AG04450 (cell line): ENCODE results near the gene PITX2. TPM values are rescaled to one million over a fixed set of nuclear protein-coding genes. Genes with fewer than 3 reads are reported as not detected.
A peak's percentile ranks its signal among the peaks of the same experiment; 100 is the strongest.

Source experiments
- CTCF ChIA-PET: fragments of 300-600, 350-600 bp; formaldehyde crosslinking; extraction: SDS; loops from one replicate; lab custom pipeline; 2022; ENCODE audit warnings: antibody characterized with exemption, inconsistent platforms; lab: Charles Lee
- POLR2A ChIA-PET: fragments of 350-600 bp; formaldehyde crosslinking; extraction: SDS; loops from one replicate; lab custom pipeline; 2021; ENCODE audit warnings: antibody characterized with exemption, inconsistent platforms; lab: Yijun Ruan, JAX
- DNase-seq: peaks from one replicate; pipeline ENCODE4 v3.0.0-alpha.2; 2011; ENCODE audit warnings: low read depth, low spot score
- H3K27ac ChIP-seq: one replicate; pipeline ENCODE4 v1.5.1; 2012; ENCODE audit warnings: low read depth, low read length, control low read depth
- H3K27me3 ChIP-seq: one replicate; pipeline ENCODE4 v1.6.0; 2012; ENCODE audit warnings: low read length; ENCODE audit not compliant: control insufficient read depth, insufficient read depth
- H3K4me3 ChIP-seq: 2 replicates; pipeline ENCODE4 v1.5.1; 2011; ENCODE audit warnings: mild to moderate bottlenecking, low read depth, low read length, control low read depth
- H3K9me3 ChIP-seq: 2 replicates; pipeline ENCODE4 v1.5.1; 2012; ENCODE audit warnings: low read length; ENCODE audit not compliant: control insufficient read depth, insufficient read depth
- polyA plus RNA-seq: library from polyadenylated mRNA; depleted of rRNA; stranded (reverse); fragments of >200 nt; gene quantifications from 2 replicates; pipeline ENCODE4 v1.2.3, GENCODE V29; 2011
- TF ChIP-seq, protein P1 (sequence below): IDR thresholded peaks from 2 replicates; pipeline ENCODE4 v1.5.1; 2011; ENCODE audit warnings: low read depth, low read length, control low read depth, inconsistent platforms

Gene PITX2
- polyA plus RNA-seq, 1 experiment: 0.07 TPM

DNA sequence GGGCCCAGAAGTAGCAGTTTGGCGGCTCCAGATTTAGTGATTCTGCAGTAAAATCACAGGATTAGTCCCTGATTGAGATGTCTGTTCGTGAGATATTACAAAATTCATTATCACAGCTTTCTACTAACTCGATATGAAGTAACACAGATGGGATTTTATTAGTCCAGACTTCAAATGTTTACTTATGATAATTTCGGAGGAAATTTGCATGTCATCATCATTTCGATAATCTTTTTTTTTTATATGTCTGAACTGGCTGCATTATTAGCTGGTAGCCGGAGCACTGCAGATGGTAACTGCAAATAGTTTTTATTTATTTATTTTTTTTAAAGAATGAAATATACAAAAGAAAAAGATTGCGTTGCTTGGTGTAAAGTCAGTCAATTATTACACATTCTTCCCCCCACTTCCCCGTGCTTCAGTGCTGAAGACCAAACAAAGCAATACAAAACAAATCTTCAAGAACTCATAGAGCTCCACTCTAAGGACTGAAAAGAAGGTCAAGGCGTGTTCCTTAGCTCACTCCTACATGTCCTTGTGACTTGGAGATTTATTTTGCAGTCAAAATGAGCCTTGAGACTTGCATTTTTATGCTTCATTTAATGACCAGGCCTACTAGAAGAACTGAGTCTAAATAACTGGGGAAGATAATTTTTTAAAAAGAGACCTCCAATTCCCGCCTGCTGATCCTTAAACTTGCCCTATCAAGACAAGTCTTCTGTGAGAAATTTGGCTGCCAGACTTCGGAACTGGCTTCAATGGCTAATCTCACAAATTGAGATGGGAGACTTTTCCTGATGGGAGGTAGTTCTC, 11.7 kb upstream of the PITX2 start:
- Histone ChIP-seq H3K9me3 (peaks cover 9% of the 10 kb centered on the region), H3K4me3 (no peak overlapping the region), H3K27ac (no peak overlapping the region), H3K27me3 (peaks cover 93% of the 10 kb centered on the region)
- no peak for DNase-seq
- TF ChIP-seq, protein P1, sequence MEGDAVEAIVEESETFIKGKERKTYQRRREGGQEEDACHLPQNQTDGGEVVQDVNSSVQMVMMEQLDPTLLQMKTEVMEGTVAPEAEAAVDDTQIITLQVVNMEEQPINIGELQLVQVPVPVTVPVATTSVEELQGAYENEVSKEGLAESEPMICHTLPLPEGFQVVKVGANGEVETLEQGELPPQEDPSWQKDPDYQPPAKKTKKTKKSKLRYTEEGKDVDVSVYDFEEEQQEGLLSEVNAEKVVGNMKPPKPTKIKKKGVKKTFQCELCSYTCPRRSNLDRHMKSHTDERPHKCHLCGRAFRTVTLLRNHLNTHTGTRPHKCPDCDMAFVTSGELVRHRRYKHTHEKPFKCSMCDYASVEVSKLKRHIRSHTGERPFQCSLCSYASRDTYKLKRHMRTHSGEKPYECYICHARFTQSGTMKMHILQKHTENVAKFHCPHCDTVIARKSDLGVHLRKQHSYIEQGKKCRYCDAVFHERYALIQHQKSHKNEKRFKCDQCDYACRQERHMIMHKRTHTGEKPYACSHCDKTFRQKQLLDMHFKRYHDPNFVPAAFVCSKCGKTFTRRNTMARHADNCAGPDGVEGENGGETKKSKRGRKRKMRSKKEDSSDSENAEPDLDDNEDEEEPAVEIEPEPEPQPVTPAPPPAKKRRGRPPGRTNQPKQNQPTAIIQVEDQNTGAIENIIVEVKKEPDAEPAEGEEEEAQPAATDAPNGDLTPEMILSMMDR: no peak
- POLR2A ChIA-PET: no interaction called here
- CTCF ChIA-PET: interaction anchor here (2.3 to 3.8 kb wide), 2 partner anchors 325 to 997 kb away, joined by 7 to 22 read pairs; no protein-coding TSS in a partner anchor

- TF ChIP-seq, protein P1: no peak
- Histone ChIP-seq H3K27ac (no peak overlapping the region), H3K4me3 (no peak overlapping the region), H3K27me3 (peaks cover 93% of the 10 kb centered on the region), H3K9me3 (peaks cover 11% of the 10 kb centered on the region)
- no peak for DNase-seq
- CTCF ChIA-PET: interaction anchor here (2.3 to 3.8 kb wide), 2 partner anchors 325 to 998 kb away, joined by 7 to 22 read pairs; no protein-coding TSS in a partner anchor
- POLR2A ChIA-PET: no interaction called here
Measured at GRCh38 chr4:110633358-110634341, 10.8 kb upstream of the PITX2 start.

- POLR2A ChIA-PET: no interaction called here
- H3K27me3 ChIP-seq: peaks cover 92% of the 10 kb centered on the region
- no peak overlapping the region for H3K27ac ChIP-seq
- peaks cover 11% of the 10 kb centered on the region for H3K9me3 ChIP-seq
- TF ChIP-seq, protein P1: no peak
- H3K4me3 ChIP-seq: peak overlapping the region; percentile 50
- DNase-seq: no peak
- CTCF ChIA-PET: interaction anchor here (0.6 to 3.8 kb wide), 4 partner anchors 49 to 999 kb away, joined by 3 to 22 read pairs (median 5); no protein-coding TSS in a partner anchor
Measured at GRCh38 chr4:110632506-110633357, 9.9 kb upstream of the PITX2 start.

DNA sequence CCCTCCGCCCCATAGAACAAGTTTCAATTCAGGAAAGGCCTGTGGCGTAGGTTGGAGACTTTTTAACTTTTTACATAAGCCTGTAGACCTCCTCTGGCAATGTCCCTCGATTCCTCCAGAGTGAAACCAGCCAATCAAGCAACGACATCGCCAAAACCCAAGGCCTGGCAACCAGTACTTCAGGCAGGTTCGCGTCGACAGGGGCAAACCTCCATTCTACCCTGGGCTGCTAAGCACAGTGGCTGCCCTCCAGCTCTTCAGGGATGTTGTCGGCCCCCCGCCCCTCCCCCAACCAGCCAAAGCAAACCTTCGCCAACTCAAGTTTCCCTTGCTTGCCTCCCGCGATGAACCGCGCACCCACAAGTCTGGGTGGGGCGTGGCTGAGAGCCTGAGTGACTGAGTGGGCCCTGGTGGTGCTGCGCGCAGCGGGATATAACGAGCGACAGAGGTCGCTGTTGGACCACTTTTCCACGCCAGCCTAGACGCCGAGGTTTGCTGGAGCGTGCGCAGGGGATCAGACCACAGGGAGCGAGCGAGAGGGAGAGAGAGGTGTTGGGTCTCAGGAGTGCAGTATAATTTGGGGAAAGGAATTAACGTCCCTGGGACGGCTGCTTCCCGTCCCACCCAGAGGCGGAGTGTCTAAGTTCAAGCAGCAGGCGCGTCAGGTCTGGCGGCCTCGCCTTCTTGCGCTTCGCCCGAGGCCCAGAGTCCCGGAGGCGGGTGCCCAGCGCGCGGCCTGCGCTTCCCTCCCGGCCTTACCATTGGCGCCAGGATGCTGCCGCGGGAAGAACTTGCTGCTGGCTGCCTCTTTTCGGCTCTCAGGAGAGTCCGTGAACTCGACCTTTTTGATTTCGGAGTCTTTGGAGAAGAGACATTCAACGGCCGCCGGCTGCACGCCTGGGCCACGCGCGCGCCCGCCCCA, 9.0 kb upstream of the PITX2 start:
- POLR2A ChIA-PET: no interaction called here

More for the DNA sequence above, 9.0 kb upstream of the PITX2 start:
- DNase-seq: peak; percentile 32
- Histone ChIP-seq H3K9me3 (peaks cover 11% of the 10 kb centered on the region), H3K27me3 (peaks cover 93% of the 10 kb centered on the region), H3K27ac (no peak overlapping the region), H3K4me3 (peak overlapping the region; percentile 50)
- TF ChIP-seq, protein P1: peak; percentile 83
- CTCF ChIA-PET: interaction anchor here (0.5 to 3.8 kb wide), 11 partner anchors 12 to 999 kb away, joined by 3 to 22 read pairs (median 3); no protein-coding TSS in a partner anchor
